Astrocyte of the cerebellum (primary cell): ENCODE measurements around the gene ADCY7.

Source experiments
- DNase-seq: peaks from one replicate; pipeline ENCODE4 v3.0.0-alpha.2; 2011; ENCODE audit warnings: low read depth
- H3K4me3 ChIP-seq: 2 replicates; pipeline ENCODE4 v1.5.1; 2011; ENCODE audit warnings: mild to moderate bottlenecking, low read depth, low read length, moderate library complexity
- in situ Hi-C: cut with HindIII; loops from 2 replicates; pipeline ENCODE4 v1.10.0; 2017; ENCODE audit warnings: low sequenced_read_pairs
- TF ChIP-seq, protein P1 (sequence below): IDR thresholded peaks from 2 replicates; pipeline ENCODE4 v1.5.1; 2012; ENCODE audit warnings: low read length, low read depth, moderate library complexity, mild to moderate bottlenecking; ENCODE audit errors: missing control alignments

ADCY7 gene

DNA sequence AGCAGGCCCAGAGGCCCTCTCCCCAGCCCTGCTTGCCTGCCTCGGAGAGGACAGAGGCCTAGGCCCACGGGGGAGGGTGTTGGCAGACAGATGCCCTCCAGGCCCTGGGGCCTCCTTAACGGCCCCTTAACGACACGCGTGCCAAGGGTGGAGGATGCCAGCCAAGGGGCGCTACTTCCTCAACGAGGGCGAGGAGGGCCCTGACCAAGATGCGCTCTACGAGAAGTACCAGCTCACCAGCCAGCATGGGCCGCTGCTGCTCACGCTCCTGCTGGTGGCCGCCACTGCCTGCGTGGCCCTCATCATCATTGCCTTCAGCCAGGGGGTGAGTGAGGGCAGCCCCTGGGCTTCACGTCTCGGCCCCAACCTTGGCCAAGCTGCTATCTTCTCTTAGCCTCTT is 21.7 kb downstream of the ADCY7 start:
- H3K4me3 ChIP-seq: no peak overlapping the region
- TF ChIP-seq, protein P1, sequence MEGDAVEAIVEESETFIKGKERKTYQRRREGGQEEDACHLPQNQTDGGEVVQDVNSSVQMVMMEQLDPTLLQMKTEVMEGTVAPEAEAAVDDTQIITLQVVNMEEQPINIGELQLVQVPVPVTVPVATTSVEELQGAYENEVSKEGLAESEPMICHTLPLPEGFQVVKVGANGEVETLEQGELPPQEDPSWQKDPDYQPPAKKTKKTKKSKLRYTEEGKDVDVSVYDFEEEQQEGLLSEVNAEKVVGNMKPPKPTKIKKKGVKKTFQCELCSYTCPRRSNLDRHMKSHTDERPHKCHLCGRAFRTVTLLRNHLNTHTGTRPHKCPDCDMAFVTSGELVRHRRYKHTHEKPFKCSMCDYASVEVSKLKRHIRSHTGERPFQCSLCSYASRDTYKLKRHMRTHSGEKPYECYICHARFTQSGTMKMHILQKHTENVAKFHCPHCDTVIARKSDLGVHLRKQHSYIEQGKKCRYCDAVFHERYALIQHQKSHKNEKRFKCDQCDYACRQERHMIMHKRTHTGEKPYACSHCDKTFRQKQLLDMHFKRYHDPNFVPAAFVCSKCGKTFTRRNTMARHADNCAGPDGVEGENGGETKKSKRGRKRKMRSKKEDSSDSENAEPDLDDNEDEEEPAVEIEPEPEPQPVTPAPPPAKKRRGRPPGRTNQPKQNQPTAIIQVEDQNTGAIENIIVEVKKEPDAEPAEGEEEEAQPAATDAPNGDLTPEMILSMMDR: no peak
- DNase-seq: no peak
- in situ Hi-C loops: no loop called here

DNA sequence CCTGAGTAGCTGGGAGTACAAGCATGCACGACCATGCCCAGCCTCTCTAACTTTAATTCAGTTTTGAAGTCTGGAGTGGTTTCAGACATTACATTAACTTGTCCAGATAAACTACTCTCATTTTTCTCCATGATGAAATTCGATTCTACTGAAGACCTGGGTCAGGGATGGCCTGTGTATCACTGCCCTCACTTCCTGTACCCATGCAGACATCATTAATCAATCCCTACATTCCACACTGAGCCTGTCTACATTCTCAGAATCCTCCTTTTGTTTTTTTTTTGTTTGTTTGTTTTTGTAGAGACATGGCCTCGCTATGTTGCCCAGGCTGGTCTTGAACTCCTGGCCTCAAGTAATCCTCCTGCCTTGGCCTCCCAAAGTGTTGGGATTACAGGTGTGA is 22.6 kb downstream of the ADCY7 start:
- in situ Hi-C loops: no loop called here
- TF ChIP-seq, protein P1: no peak
- no peak for DNase-seq
- no peak overlapping the region for H3K4me3 ChIP-seq

- in situ Hi-C loops: no loop called here
- no peak for DNase-seq
- no peak overlapping the region for H3K4me3 ChIP-seq
- TF ChIP-seq, protein P1: no peak
Observed at GRCh38 chr16:50289950-50290764, 23.8 kb downstream of the ADCY7 start.

- in situ Hi-C loops: no loop called here
- no peak overlapping the region for H3K4me3 ChIP-seq
Observed at GRCh38 chr16:50290856-50291255, 24.5 kb downstream of the ADCY7 start.

DNA sequence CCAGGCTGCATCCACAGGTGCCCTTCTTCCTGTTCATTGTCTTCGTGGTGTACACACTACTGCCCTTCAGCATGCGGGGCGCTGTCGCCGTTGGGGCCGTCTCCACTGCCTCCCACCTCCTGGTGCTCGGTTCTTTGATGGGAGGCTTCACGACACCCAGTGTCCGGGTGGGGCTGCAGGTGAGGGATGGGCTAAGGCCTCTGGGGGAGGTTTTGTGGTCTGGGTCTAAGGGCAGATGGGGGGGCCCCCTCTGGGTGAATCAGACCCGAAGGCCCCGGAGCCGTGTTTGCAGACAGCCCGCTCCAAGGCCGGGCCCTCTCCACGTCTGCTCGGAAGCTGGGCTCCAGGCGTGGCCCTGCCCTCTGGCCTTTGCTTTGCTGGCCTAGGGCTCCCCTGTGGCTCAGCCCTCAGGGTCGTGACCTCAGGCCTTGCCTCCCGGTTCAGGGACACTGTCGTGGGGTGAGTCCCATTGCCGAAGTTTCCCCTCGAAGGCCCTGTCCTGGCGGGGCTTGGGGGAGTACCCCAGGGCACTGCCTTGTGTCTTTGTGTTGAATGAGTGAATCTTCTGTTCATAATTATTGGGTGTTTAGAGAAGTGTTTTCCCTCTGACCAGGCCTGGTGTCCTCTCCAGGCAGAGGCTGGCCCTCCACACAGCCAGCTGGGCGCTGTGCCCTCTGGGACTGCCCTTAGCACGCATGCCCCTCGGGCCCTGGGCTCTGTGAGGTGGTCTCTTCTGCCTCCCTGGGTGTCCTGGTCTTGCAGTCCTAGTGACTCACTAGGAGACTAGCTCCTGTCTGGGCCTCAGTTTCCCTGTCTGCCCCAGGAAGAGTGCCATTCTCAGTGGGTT is 25.6 kb downstream of the ADCY7 start:
- in situ Hi-C loops: no loop called here
- H3K4me3 ChIP-seq: no peak overlapping the region
- DNase-seq: no peak
- TF ChIP-seq, protein P1: no peak

More at GRCh38 chr16:50290856-50291255, 24.5 kb downstream of the ADCY7 start:
- no peak for DNase-seq
- TF ChIP-seq, protein P1: no peak

DNA sequence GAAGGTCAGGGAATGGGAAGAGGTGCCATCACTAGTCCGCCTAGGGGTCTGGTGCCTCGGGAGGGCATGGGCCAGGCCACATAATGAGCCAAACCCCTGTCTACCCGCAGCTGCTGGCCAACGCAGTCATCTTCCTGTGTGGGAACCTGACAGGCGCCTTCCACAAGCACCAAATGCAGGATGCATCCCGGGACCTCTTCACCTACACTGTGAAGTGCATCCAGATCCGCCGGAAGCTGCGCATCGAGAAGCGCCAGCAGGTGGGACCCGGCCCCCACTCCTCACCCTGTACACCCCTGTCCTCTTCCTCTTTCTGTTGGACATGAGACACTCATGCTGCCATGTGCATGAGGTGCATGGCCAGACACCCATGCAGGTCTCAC is 26.2 kb downstream of the ADCY7 start:
- in situ Hi-C loops: no loop called here
- no peak for DNase-seq
- H3K4me3 ChIP-seq: no peak overlapping the region
- TF ChIP-seq, protein P1: no peak
